K562 (cell line): ENCODE results near the gene RRAD. TPM values are rescaled to one million over a fixed set of nuclear protein-coding genes. Genes with fewer than 3 reads are reported as not detected.

ENCODE experiments used
- BRF1 ChIP-seq: IDR thresholded peaks from 3 replicates; pipeline ENCODE4 v1.6.1; 2011; ENCODE audit warnings: borderline replicate concordance, mild to moderate bottlenecking; ENCODE audit not compliant: insufficient read length; ENCODE audit errors: extremely low read depth
- COPS2 ChIP-seq: fragments of 450-650 bp; conservative IDR thresholded peaks from 2 replicates; pipeline ENCODE4 v1.6.1; 2016; ENCODE audit warnings: mild to moderate bottlenecking, moderate library complexity
- CTCF ChIP-seq, 3 experiments: IDR thresholded peaks in 2 of 3; conservative IDR thresholded peaks in 1 of 3; 2 replicates each; pipeline ENCODE4 v1.5.1; 2011 to 2012; ENCODE audit warnings: low read length in 3 of 3, mild to moderate bottlenecking in 3 of 3, control low read depth in 2 of 3, improper control_type of control experiment in 1 of 3, inconsistent platforms in 1 of 3, low read depth in 1 of 3, mixed read lengths in 1 of 3, moderate library complexity in 1 of 3; ENCODE audit not compliant: insufficient read depth in 2 of 3
- EGR1 ChIP-seq: fragments of 450-650 bp; conservative IDR thresholded peaks from 2 replicates; pipeline ENCODE4 v1.6.1; 2017; ENCODE audit warnings: mild to moderate bottlenecking
- HNRNPH1 ChIP-seq: fragments of 200-400 bp; formaldehyde crosslinking; optimal IDR thresholded peaks from 2 replicates; pipeline ENCODE3; 2017; ENCODE audit warnings: low read depth, mild to moderate bottlenecking, low read length, moderate library complexity
- MCM5 ChIP-seq: fragments of 450-650 bp; IDR thresholded peaks from 2 replicates; pipeline ENCODE4 v1.6.1; 2016; ENCODE audit warnings: low read depth
- MLLT1 ChIP-seq, 2 experiments: fragments of 450-650 bp; IDR thresholded peaks; 2 replicates each; pipeline ENCODE4 v1.6.1; 2016
- NELFE ChIP-seq: IDR thresholded peaks from 2 replicates; pipeline ENCODE4 v1.6.1; 2011; ENCODE audit warnings: mild to moderate bottlenecking; ENCODE audit not compliant: insufficient read depth, insufficient read length
- PML ChIP-seq: IDR thresholded peaks from 2 replicates; pipeline ENCODE4 v1.6.1; 2012; ENCODE audit warnings: low read length, inconsistent platforms
- POLR2AphosphoS5 ChIP-seq: IDR thresholded peaks from 2 replicates; pipeline ENCODE4 v1.6.1; 2011; ENCODE audit warnings: mild to moderate bottlenecking, low read depth, low read length, moderate library complexity; ENCODE audit not compliant: control insufficient read depth, insufficient read depth
- TAL1 ChIP-seq: fragments of 450-650 bp; IDR thresholded peaks from 2 replicates; pipeline ENCODE4 v1.6.1; 2016; ENCODE audit warnings: mild to moderate bottlenecking
- THAP12 ChIP-seq: fragments of 250-450 bp; sonication (Bioruptor Pico); IDR thresholded peaks from 2 replicates; pipeline ENCODE4 v1.9.0; 2021; ENCODE audit warnings: mild to moderate bottlenecking, inconsistent platforms
- THRA ChIP-seq: fragments of 450-650 bp; IDR thresholded peaks from 2 replicates; pipeline ENCODE4 v1.6.1; 2017; ENCODE audit warnings: mild to moderate bottlenecking, moderate library complexity
- ZBTB34 ChIP-seq: fragments of 250-450 bp; sonication (Bioruptor Pico); IDR thresholded peaks from 2 replicates; pipeline ENCODE4 v1.8.0; 2021; ENCODE audit warnings: mild to moderate bottlenecking, moderate library complexity
- ZNF395 ChIP-seq: fragments of 200-800 bp; sonication (Bioruptor generic); IDR thresholded peaks from 2 replicates; pipeline ENCODE4 v1.6.1; 2017; ENCODE audit warnings: missing genetic modification characterization, missing compliant biosample characterization
- ZNF586 ChIP-seq: fragments of 450-650 bp; formaldehyde crosslinking; conservative IDR thresholded peaks from 2 replicates; pipeline ENCODE4 v1.4.0; 2020; ENCODE audit warnings: mild to moderate bottlenecking, moderate library complexity
- ZNF696 ChIP-seq: fragments of 250-450 bp; sonication (Bioruptor Pico); conservative IDR thresholded peaks from 2 replicates; pipeline ENCODE4 v1.4.0; 2020; ENCODE audit warnings: mild to moderate bottlenecking, moderate library complexity
- polyA plus RNA-seq, 8 experiments: library from polyadenylated mRNA; depleted of rRNA in 4 of 8; stranded (reverse) in 5 of 8; unstranded in 3 of 8; fragments of >200 nt; fragmentation: Nextera tagmentation in 2 of 8; fragmentation: Illumina TruSeq in 1 of 8; extraction: Ambion mirVana in 2 of 8; extraction: Trizol in 1 of 8; gene quantifications; 2 replicates each; pipeline versions ENCODE4 v1.2.1 to v1.2.3, GENCODE V29; 2011 to 2014; ENCODE audit warnings: inconsistent platforms in 1 of 8, missing spikeins in 1 of 8
- total RNA-seq, 7 experiments: library from RNA; depleted of rRNA in 6 of 7; stranded (reverse); fragments of >200 nt in 6 of 7; fragmentation: Illumina TruSeq in 2 of 7; extraction: Trizol in 2 of 7; gene quantifications; 2 replicates each; pipeline versions ENCODE4 v1.2.1 to v1.2.3, GENCODE V29; 2011 to 2021; ENCODE audit warnings: low replicate concordance in 1 of 7

RRAD gene
- total and polyA plus RNA-seq, 9 of the 15 experiments (the other 6 are each of a cell fraction or from before 2014, with no cell fraction given): 0.09 to 0.20 (median 0.13) TPM; not detected in 5

GRCh38 chr16:66899945-66900710 lies 25.2 kb downstream of the RRAD start (continued):
- TF ChIP-seq ZBTB34 (no peak), MCM5 (no peak), ZNF696 (no peak), THAP12 (CRISPR knock-in tag) (no peak), ZNF586 (CRISPR knock-in tag) (no peak), THRA (no peak), MLLT1 (IDR thresholded peaks at IDR 0.05) (peak in 1 of 2 experiments; percentile 31; a peak in 1 of 4 replicates), COPS2 (no peak), POLR2AphosphoS5 (peak; percentile 92), NELFE (no peak), ZNF395 (CRISPR knock-in tag) (peak; percentile 76; the same call in 1 of the 2 replicates), BRF1 (no peak), PML (peak; percentile 69; the same call in 1 of the 2 replicates), EGR1 (peak; percentile 4; the same call in 1 of the 2 replicates), HNRNPH1 (no peak), CTCF (IDR thresholded peaks at IDR 0.05 in 2 of 3, conservative IDR thresholded peaks at IDR 0.05 in 1 of 3; ENCODE audit: insufficient read depth in 2 of 3, low read depth in 1 of 3, low read length in 3 of 3) (no peak; a peak in 1 of 6 replicates), TAL1 (no peak)
